Chondrocyte (in vitro differentiated cells): Measurements from ENCODE around the gene SCYL3. TPM values are rescaled to one million over a fixed set of nuclear protein-coding genes. Genes with fewer than 3 reads are reported as not detected.
"Not testable (repeated sequence)": the region's sequence is repeated elsewhere in the genome, so short reads cannot be mapped to it uniquely, and the experiment has no call there.

Source experiments
- DNase-seq: peaks from one replicate; pipeline ENCODE4 v3.0.0; 2021; ENCODE audit warnings: mixed read lengths, low spot score
- H3K27ac Mint-ChIP-seq: one replicate; pipeline ENCODE4 v1.8.0; 2021; ENCODE audit warnings: mild to moderate bottlenecking, moderate library complexity, mixed read lengths; ENCODE audit not compliant: unreplicated experiment
- H3K27me3 Mint-ChIP-seq: 2 replicates; pipeline ENCODE4 v1.8.0; 2021; ENCODE audit warnings: low read depth, mixed read lengths
- H3K36me3 Mint-ChIP-seq: 2 replicates; pipeline ENCODE4 v1.8.0; 2021; ENCODE audit warnings: low read depth, mixed read lengths
- H3K4me1 Mint-ChIP-seq: 2 replicates; pipeline ENCODE4 v1.8.0; 2021; ENCODE audit warnings: low read depth, mild to moderate bottlenecking, mixed read lengths
- H3K4me3 Mint-ChIP-seq: one replicate; pipeline ENCODE4 v1.8.0; 2021; ENCODE audit warnings: mild to moderate bottlenecking, moderate library complexity, mixed read lengths; ENCODE audit not compliant: unreplicated experiment
- H3K9me3 Mint-ChIP-seq: 2 replicates; pipeline ENCODE4 v1.8.0; 2021; ENCODE audit warnings: low read depth, mixed read lengths
- total RNA-seq: library from RNA; stranded (reverse); gene quantifications from 3 replicates; pipeline ENCODE4 v1.2.1, GENCODE V29; 2021
- TF ChIP-seq, protein P1 (sequence below): fragments of 200-600 bp; sonication (generic); IDR thresholded peaks from 2 replicates; pipeline ENCODE4 v1.5.0; 2021; ENCODE audit warnings: antibody characterized with exemption, mild to moderate bottlenecking, moderate library complexity

Gene SCYL3
- total RNA-seq, 1 donor from 2014 or later = 6.3 TPM

DNA sequence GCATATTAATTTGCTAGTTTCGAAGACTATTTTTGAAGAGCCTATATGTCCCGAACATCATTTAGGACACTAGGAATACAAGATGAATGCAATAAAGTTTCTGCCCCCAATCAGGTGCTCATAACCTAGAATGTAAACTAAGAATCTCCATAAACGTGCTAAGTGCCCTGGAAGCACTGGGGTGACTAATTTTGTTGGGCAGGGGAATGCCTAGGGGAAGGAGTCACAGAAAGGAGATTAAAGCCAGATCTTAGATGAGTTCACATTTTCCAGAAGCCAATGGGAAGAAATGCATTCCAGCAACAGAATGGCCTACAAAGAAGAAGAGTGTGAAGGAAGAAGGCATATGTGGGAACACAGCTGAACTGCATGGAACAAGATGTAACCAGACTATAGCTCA, 19.5 kb downstream of the SCYL3 start:
- Mint-ChIP-seq H3K4me1 (peaks cover 21% of the 10 kb centered on the region), H3K27me3 (no peaks in the 10 kb centered on the region), H3K4me3 (no peak overlapping the region), H3K36me3 (peaks cover 58% of the 10 kb centered on the region), H3K27ac (no peak overlapping the region), H3K9me3 (no peaks in the 10 kb centered on the region)
- DNase-seq = no peak
- TF ChIP-seq, protein P1, sequence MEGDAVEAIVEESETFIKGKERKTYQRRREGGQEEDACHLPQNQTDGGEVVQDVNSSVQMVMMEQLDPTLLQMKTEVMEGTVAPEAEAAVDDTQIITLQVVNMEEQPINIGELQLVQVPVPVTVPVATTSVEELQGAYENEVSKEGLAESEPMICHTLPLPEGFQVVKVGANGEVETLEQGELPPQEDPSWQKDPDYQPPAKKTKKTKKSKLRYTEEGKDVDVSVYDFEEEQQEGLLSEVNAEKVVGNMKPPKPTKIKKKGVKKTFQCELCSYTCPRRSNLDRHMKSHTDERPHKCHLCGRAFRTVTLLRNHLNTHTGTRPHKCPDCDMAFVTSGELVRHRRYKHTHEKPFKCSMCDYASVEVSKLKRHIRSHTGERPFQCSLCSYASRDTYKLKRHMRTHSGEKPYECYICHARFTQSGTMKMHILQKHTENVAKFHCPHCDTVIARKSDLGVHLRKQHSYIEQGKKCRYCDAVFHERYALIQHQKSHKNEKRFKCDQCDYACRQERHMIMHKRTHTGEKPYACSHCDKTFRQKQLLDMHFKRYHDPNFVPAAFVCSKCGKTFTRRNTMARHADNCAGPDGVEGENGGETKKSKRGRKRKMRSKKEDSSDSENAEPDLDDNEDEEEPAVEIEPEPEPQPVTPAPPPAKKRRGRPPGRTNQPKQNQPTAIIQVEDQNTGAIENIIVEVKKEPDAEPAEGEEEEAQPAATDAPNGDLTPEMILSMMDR = no peak

DNA sequence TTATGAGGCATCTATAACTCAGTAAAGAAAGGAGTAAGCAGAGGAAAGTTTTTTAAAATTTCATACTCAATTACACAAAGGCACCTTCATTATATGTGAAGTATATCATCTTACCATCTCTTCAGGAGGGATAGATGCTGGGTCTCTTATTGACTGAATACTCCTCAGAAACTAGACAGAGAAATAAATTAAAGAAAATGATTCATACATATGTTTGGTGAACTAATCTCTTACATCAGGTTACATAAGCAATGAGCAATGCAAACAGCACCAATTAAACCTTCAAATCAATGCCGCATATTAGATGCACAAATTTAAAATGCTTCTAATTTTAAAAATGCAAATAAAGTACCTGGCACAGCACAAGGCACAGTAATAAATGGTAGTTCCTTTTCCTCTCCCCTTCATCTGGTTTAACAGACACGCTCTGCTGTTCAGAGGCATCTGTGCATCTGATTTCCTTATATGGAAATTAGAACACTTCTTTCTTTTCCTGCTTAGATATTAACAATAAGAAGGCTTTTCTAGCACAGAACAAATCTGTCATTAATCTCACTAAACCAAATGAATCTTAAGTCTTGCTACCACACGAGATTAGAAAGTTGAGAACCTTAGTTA, 20.0 kb downstream of the SCYL3 start:
- Mint-ChIP-seq H3K36me3 (peaks cover 62% of the 10 kb centered on the region), H3K27me3 (no peaks in the 10 kb centered on the region), H3K9me3 (no peaks in the 10 kb centered on the region), H3K4me1 (peaks cover 16% of the 10 kb centered on the region), H3K27ac (no peak overlapping the region), H3K4me3 (no peak overlapping the region)
- DNase-seq = no peak
- TF ChIP-seq, protein P1 = no peak

DNA sequence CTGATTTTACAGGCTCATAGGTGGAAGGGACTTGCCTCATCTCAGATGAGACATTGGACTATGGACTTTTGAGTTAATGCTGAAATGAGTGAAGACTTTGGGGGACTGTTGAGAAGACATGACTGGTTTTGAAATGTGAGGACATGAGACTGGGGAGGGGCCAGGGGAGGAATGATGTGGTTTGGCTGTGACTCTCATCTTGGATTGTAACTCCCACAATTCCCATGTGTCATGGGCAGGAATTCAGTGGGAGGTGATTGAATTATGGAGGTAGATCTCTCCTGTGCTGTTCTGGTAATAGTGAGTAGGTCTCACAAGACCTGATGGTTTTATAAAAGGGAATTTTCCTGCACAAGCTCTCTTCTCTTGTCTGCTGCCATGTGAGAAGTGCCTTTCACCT, 20.8 kb downstream of the SCYL3 start:
- TF ChIP-seq, protein P1 = no peak
- Mint-ChIP-seq H3K4me3 (no peak overlapping the region), H3K36me3 (peaks cover 64% of the 10 kb centered on the region), H3K9me3 (no peaks in the 10 kb centered on the region), H3K27ac (no peak overlapping the region), H3K4me1 (peaks cover 8% of the 10 kb centered on the region), H3K27me3 (no peaks in the 10 kb centered on the region)
- no peak for DNase-seq

DNA sequence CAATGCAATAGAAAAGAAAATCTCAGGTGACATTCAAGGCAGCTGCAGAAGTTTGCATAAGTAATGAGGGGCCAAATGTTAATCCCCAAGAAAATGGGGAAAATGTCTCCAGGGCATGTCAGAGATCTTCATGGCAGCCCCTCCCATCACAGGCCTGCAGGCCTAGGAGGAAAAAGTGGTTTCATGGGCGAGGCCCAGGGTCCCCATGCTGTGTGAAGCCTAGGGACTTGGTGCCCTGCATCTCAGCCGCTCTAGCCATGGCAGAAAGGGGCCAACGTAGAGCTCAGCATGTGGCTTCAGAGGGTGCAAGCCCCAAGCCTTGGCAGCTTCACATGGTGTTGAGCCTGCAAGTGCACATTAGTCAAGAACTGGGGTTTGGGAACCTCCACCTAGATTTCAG, 21.7 kb downstream of the SCYL3 start:
- not testable (repeated sequence) for H3K27ac Mint-ChIP-seq, H3K4me1 Mint-ChIP-seq, DNase-seq, H3K9me3 Mint-ChIP-seq, H3K27me3 Mint-ChIP-seq, H3K4me3 Mint-ChIP-seq
- peaks cover 64% of the 10 kb centered on the region for H3K36me3 Mint-ChIP-seq

DNA sequence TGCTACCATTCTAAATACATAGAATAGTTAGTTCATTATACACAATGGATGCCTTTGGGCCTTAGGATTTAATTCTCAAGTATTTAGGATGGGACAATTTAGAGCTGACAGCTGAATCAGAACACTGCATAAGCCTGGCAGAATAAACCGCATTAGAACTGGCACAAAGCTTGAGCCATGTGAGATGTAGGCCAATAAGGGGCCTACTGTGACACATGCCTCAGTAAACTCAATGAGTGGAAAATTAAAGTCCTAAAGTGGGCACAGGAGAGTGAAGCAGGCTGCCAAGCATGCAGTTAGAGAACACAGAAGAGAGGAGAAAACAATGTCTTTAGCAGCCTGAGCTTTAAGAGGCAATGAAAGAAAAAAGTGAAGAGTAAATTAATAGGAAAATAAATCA, 24.3 kb downstream of the SCYL3 start:
- no peak overlapping the region for H3K4me3 Mint-ChIP-seq
- TF ChIP-seq, protein P1 = no peak
- no peaks in the 10 kb centered on the region for H3K9me3 Mint-ChIP-seq
- peaks cover 3% of the 10 kb centered on the region for H3K4me1 Mint-ChIP-seq
- no peak overlapping the region for H3K27ac Mint-ChIP-seq
- H3K27me3 Mint-ChIP-seq = no peaks in the 10 kb centered on the region
- H3K36me3 Mint-ChIP-seq = peaks cover 71% of the 10 kb centered on the region
- no peak for DNase-seq

DNA sequence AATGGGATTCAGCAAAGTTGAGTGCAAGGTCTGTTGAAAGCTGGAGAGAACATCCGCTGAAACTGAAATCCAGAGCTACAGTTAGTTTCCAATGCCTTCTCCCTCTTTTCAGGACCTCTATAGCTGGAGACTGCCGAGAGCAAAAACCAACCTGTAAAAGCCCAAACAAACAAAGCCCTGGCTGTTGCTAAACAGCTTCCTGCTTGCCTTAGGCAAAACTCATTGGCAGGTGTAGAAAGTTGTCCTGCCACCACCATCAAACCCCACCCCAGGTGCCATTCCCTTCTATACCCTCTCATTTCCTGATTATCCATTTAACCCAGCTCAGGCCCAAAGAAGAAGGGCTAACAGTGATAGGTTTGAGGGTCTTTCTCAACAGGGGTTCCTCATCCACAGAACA, 24.7 kb downstream of the SCYL3 start:
- peaks cover 71% of the 10 kb centered on the region for H3K36me3 Mint-ChIP-seq
- no peaks in the 10 kb centered on the region for H3K27me3 Mint-ChIP-seq
- no peaks in the 10 kb centered on the region for H3K4me1 Mint-ChIP-seq
- H3K27ac Mint-ChIP-seq = no peak overlapping the region
- TF ChIP-seq, protein P1 = no peak
- DNase-seq = no peak
- no peak overlapping the region for H3K4me3 Mint-ChIP-seq
- no peaks in the 10 kb centered on the region for H3K9me3 Mint-ChIP-seq
